GM18520 (cell line): ENCODE results near the gene PCBD1.
"Not testable (repeated sequence)": the region's sequence is repeated elsewhere in the genome, so short reads cannot be mapped to it uniquely, and the experiment has no call there.

Source experiments
- ATAC-seq: cut with Tn5 transposase; IDR thresholded peaks from one replicate; pipeline ENCODE4 v1.9.1; 2021; ENCODE audit not compliant: unreplicated experiment

Gene PCBD1

GRCh38 chr10:70887804-70888800 is at the start of gene PCBD1:
Gene PCBD1, minus strand, starts transcription at chr10:70888565. Its CDS starts 32 bp downstream, at chr10:70888533.
- peak; percentile 48 for ATAC-seq

- ATAC-seq: no peak
These were observed 49.3 kb upstream of the PCBD1 start for GRCh38 chr10:70937661-70938060.

- no peak for ATAC-seq
These were observed 47.7 kb upstream of the PCBD1 start for GRCh38 chr10:70936111-70936510.

- ATAC-seq: no peak
These were observed 47.3 kb upstream of the PCBD1 start for GRCh38 chr10:70935631-70936030.

- ATAC-seq: no peak
These were observed 46.8 kb upstream of the PCBD1 start for GRCh38 chr10:70935125-70935625.

GRCh38 chr10:70934701-70935100 is 46.3 kb upstream of the PCBD1 start:
- ATAC-seq: no peak

GRCh38 chr10:70932392-70933196 is 44.2 kb upstream of the PCBD1 start:
- ATAC-seq: no peak

- no peak for ATAC-seq
These were observed 42.9 kb upstream of the PCBD1 start for GRCh38 chr10:70931168-70931815.

- ATAC-seq: no peak
These were observed 42.1 kb upstream of the PCBD1 start for GRCh38 chr10:70930263-70931000.

- ATAC-seq: no peak
These were observed 39.8 kb upstream of the PCBD1 start for GRCh38 chr10:70928140-70928539.

GRCh38 chr10:70927189-70927943 is 39.0 kb upstream of the PCBD1 start:
- no peak for ATAC-seq

GRCh38 chr10:70926226-70927000 is 38.0 kb upstream of the PCBD1 start:
- no peak for ATAC-seq

GRCh38 chr10:70925377-70926225 is 37.2 kb upstream of the PCBD1 start:
- no peak for ATAC-seq

- no peak for ATAC-seq
These were observed 35.3 kb upstream of the PCBD1 start for GRCh38 chr10:70923696-70924095.

GRCh38 chr10:70921285-70921684 is 32.9 kb upstream of the PCBD1 start:
- ATAC-seq: no peak

GRCh38 chr10:70920519-70920918 is 32.2 kb upstream of the PCBD1 start:
- no peak for ATAC-seq

GRCh38 chr10:70919906-70920305 is 31.5 kb upstream of the PCBD1 start:
- not testable (repeated sequence) for ATAC-seq
